Stimulated activated CD8-positive, alpha-beta memory T cell treated with anti-CD3 and anti-CD28 coated beads, Interleukin-2, amount 100 ng/mL, for 1 hour (primary cell): ENCODE measurements around the gene DUSP19.

Experiments used
- DNase-seq, 2 donors: peaks; one replicate each; pipeline ENCODE4 v3.0.0-alpha.2; 2020; ENCODE audit warnings: low read depth in 2 of 2

The DUSP19 gene

DNA sequence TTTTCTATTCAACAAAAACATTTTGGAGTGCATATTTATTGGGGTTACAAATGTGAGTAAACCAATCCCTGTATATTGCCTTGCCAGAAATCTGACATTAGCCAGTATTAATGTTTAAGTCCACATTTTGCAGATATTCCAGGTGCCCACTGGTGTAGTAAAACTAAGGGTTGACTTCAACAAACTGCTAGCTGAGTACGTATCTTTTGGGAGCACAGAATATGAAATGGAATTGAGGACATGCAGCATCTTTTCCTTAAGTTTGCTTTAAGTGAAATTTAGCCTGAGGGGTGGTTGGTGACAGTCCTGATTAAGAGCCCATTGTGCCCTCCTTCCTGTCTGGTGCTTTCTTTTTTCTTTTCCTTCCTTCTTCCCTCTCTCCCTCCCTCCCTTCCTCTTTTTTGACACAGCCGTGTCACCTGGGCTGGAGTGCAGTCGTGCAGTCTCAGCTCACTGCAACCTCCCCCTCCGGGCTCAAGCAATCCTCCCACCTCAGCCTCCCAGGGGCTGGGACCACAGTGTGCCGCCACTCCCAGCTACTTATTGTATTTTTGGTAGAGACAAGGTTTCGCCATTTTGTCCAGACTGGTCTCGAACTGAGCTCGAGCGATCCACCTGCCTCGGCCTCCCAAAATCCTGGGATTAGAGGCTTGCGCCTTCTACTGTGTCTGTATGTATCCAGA is 47.3 kb downstream of the DUSP19 start:
- DNase-seq: no peak

DNA sequence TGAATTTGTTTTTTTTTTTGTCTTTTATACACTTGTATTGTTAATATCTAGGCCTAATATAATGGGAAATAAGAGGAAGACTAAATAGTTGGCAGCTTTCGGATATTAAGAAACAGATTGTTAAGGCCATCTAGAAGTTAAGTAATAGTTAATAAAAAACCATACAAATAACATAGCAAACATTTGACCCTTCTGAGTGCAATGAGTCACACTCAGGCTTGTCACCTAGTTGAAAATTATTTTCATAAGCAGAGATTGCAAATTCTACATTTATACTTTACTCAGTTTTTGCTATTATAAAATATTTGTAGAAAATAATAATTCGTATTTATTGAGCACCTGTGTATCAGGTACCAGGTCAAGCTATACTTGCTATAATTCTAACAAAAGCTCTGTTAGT is 48.1 kb downstream of the DUSP19 start:
- DNase-seq: no peak

DNA sequence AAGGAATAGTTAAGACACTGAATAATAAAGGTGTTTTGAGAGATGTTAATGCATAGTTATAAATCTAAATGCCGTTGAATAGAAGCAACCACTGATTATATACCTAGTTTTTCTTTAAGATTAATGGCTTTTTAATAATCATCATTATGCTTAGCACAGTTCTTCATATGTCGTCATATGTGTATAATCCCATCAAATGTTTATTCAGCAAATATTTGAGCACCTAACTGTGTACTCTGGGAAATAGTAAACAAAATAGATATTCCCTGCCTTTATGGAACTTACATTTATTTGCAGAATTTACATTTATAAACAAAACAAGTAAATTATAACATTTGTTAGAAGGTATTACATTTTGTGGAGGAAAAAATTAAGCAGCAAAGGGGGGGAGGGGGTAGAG is 55.5 kb downstream of the DUSP19 start:
- DNase-seq: no peak

DNA sequence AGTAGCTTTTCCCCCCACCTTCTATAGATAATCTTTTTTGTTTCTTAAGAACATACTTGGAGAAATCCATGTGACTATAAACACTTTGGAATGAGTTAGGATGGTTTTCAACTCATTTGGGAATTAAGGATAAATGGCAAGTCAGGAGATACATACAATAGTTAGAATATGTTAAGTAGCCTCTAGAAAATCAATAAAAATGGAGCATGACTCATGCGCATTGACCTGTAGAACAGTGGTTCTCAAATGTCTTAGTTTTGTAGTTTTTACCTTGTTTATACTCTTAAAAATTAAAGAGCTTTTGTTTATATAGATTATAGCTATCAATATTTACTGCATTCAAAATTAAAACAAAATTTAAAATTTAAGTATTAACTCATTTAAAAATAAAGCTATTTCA is 70.4 kb downstream of the DUSP19 start:
- DNase-seq: no peak

DNA sequence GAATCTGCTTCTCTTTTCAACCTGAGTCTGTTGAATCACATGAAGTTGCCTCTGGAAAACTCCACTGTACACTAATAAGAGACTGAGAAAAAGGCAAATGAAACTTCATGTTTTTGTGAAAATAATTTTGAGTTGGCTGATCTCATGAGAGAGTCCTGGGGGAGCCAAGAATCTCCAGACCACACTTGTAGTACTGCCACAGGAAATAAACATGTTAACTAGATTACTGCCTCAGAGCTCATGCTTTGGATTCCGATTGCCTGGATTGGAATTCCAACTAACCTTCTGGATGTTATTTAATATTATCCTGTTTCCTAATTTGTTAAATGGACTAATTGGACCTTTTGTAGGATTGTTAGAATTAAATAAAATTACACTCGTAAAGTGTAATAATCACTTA is 70.9 kb downstream of the DUSP19 start:
- DNase-seq: no peak
